GM19438 (cell line): Measurements from ENCODE around the gene DMBX1.

Source experiments
- ATAC-seq: cut with Tn5 transposase; IDR thresholded peaks from one replicate; pipeline ENCODE4 v1.9.1; 2021; ENCODE audit warnings: low read depth; ENCODE audit not compliant: unreplicated experiment

DMBX1 gene

GRCh38 chr1:46489638-46490405 lies at the start of gene DMBX1:
TSS of gene DMBX1 (plus strand) at chr1:46489836. CDS start at chr1:46507011, 17,175 bp downstream.
- ATAC-seq, result no peak

DNA sequence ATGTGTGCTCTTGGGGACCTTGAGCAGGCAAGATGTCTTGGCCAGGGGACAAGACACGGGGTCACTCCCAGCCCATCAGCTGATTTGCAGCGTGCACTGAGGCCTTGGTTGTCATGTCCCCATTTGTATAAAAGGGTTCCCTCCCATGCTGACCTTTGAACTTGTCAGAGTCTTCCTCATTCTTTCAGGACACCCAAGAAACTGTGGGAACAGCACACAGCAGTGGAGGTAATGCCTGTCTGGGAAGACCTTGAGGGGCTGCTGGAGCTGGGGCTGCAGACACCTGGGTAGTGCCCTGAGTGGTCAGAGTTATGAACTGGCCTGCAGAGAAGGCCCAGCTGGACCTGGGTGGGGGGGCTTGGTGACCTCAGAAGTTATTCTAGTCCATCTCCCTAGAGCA lies 49.2 kb upstream of the DMBX1 start:
- no peak for ATAC-seq

DNA sequence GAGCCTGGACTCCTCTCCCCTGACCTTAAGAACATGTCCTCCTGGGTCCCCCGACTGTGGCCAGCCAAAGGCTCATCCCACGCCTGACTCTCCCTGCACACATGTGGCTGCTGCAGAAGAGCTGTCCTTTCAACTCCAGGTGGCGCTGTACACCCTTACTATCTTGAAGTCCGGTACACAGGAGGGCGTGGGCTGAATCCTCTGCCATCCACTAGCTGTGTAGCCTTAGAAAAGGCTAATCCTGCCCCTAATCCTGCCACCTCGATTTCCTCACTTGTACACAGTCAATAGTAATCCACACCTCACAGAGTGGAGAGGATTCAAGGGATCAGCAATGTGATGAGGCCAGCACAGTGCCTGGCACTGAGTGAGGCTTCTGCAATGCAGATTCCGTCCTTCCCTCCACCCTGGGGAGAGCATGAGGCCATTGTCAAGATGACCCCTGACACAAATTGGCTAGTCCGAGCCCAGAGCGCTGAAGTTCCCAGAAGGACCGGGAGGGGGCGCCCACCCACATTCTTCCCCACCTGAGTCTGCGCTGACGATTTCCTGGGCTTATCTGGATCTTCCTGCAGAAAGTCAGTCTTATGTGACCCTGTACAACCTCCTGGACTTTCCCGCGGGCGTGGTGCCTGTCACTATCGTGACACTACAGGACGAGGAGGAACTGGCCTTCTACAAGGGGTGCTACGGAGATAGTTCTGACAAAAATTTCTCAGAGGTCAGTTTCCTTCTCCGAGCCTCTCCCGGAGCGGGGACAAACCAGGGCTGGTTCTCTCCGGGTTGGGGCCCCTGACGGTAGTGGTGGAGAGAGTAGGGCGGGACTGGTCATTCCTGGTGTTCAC lies 47.1 kb upstream of the DMBX1 start:
- ATAC-seq, result peak; percentile 50

DNA sequence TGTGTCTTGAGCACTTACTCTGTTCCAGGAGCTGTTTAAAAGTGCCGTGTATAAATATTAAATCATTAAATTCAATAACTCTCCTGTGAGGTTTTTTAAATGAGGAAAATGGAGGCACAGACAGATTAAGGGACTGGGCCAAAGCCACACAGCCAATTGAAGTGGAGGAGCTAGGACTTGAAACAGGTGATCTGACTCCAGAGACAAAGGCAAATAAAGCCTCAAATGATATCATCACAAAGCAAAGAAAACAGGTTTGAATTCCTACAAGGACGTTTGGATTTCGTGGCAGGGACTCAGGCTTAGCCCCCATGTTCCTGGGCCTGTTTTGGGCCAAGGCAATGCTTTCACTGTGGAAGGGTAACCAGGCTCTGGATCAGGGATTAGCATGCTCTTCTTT lies 45.2 kb upstream of the DMBX1 start:
- ATAC-seq, result no peak

DNA sequence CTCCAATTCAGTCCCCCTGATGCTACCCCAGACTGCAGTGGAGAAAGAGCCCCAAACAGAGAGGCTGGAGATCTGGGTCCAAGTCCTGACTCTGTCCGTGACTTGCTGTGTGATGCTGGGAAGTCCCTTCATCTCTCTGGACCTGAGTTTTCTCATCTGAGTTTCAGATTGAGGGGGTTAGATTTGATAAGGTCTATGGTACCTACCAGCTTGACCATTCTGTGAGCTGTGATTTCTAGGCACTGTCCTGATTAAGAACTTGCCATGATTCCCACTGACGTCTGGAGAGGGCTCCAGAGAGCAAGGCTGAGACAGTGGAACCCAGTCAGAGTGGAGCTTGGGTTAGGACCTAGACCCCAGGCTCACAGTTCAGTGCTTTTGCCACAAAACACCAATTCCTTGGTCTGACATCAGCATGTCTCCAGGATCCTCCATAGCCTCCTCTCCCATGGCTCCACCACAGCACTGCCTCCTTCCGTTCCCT lies 43.8 kb upstream of the DMBX1 start:
- no peak for ATAC-seq

- no peak for ATAC-seq
Observed at GRCh38 chr1:46446646-46447498, 42.8 kb upstream of the DMBX1 start.

- ATAC-seq, result no peak
Observed at GRCh38 chr1:46447499-46448108, 42.0 kb upstream of the DMBX1 start.

DNA sequence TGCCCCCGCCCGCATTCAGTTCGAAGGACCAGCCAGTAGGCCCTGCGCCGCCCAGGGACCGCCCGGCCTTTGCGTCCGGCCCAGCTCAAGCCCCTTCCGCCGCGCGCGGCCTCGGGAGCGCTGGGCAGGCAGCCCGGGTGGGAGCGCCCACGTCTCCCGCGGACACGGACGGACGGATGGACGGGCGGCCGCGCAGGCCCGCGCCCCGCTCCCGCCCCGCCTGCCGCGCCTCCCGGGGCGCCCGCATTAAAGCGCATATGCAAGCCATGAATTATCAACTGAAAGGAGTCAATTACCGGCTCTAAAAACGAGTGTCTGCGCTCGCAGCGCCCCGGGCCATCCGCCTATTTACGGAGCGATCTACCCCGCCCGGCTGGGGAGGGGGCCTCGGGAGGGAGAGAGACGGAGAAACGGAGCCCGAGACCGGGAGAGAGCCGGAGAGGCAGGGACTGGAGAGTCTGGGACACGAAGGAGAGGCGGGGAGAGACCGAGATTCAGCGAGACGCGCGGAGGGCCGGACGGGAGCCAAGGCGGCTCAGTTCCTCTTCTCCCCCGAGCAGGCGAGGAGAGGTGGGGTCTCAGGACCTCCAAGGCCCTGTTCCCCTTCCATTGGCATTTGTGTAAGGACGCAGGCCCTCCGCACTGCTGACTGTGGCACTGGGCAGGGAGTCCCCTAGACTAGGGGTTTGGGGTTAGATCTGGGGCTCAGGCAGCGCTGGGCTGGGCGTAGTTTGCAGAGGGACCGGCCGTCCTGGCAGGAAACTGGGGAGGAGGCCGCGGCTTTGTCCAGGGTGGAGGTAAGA lies 41.3 kb upstream of the DMBX1 start:
- no peak for ATAC-seq

DNA sequence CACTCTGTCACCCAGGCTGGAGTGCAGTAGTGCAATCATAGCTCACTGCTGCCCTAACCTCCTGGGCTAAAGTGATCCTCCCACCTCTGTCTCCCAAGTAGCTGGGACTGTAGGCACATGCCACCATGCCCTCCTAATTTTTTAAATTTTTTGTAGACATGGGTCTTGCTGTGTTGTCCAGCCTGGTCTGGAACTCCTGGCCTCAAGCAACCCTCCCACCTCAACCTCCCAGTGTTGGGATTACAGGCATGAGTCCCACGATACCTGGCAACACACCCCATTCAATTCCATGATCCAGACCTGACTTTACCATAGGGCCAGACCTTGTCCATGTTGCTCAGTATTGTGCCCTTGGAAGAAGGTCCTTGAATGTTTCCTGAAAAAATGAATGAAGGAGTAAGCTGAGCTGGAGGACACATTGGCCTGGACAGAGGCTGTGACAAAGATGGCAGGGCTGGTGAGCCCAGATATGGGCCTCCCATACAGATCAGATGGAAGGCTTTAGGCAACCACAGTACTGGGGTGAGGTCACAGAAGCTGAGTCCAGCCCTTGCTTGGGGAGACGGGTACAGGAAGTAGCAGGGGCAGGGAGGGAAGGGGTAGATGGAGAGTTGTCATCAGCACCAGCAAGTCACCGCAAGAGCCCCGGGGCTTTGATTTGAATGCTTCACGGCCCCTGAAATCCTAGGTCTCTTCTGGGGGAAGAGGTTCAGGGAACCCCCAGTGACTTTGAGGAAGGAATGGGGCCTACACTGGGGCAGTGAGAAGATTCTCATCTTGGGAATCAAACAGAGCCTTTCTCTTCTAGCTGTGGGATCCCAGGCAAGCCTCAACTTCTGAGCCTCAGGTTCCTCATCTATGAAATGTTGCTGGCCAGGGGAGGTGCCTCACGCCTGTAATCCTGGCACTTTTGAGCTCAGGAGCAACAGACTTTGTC lies 40.1 kb upstream of the DMBX1 start:
- no peak for ATAC-seq

- ATAC-seq, result no peak
Observed at GRCh38 chr1:46450160-46450517, 39.5 kb upstream of the DMBX1 start.

- no peak for ATAC-seq
Observed at GRCh38 chr1:46451948-46452930, 37.4 kb upstream of the DMBX1 start.

GRCh38 chr1:46452931-46453325 lies 36.7 kb upstream of the DMBX1 start:
- ATAC-seq, result no peak

GRCh38 chr1:46453449-46453848 lies 36.2 kb upstream of the DMBX1 start:
- no peak for ATAC-seq

DNA sequence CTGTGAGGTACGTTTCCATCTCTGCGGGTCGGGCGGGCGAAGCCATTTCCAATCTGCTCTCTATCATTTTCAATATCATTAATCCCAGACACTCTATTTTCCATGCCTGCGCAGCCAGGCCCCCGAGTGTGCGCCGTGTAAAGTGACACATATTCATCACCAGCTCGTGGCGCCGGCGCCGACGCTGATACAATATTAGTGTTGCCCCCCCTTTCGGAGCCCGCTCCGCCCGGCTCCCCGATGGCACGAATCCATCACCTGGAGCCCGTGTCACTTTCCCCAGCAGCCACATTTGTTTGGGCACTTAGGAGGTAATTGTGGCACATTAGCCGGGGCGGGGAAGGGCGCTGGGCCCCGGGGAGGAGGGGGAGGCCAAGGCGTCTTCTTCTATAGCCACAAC lies 33.7 kb upstream of the DMBX1 start:
- no peak for ATAC-seq

DNA sequence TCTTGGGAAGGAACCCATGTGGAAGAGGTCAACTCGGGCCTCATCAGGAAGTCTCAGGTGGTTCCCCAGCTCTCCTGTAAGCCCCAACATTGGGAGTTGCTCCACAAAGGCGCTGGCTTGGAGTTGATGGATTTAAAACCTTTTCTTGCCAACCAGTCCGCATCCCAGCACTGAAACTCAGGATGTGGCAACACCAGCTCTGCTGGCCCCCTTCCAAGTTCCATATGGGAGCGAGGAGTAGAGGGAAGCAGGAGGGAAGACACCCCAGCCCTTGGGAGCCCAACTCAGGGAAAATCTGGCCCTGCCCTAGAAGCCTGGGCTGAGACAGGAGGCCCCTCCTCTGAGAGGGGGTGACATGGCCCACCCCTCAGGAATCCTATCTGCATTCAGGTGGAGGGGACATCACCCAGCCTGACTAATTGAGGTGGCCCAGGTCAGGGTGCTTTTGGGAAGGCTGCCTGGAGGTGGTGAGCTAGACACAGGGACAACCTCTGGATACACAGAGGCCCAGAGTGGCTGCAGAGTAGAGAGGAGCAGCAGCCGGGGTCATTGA lies 33.1 kb upstream of the DMBX1 start:
- no peak for ATAC-seq

DNA sequence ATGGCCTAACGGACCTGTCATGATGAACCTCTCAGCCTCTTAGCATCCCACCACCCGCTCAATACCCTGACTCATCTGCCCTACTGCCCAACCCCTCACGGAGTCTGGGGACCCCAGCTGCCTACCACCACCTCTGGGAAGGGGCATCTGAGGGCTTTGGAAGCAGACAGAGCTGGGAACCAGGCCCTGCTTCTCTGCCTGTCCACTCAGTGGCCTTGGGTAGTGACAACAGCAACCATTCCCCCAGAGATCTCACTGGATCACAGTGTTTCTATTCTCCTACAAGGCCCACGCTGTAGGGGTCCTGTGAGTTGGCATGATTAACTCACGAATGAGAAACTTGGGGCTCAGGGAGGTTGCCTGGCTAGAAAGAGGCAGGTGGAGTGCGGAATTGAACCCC lies 32.5 kb upstream of the DMBX1 start:
- no peak for ATAC-seq

DNA sequence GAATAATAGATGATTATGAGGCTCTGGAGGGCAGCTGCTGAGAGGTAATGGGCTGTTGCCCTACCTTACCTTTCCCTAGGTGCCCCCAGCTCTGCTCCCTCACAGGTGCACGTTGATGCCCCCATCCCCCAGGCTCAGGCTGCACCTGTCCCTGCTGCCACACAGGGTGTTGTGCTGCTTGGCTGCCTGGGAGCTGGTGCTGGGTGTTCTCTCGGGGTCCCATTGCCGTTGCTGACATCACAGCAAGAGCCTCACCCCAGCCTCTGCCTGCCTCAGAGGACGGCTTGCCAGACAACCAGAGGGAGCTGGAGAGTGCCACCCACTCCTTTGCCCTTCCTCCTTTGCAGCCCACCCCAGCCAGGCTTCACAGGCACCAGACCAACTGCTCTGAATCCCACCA lies 31.4 kb upstream of the DMBX1 start:
- no peak for ATAC-seq
